ENCODE measurements around the gene SOBP.
A peak's percentile ranks its signal among the peaks of the same experiment; 100 is the strongest.

The SOBP gene

DNA sequence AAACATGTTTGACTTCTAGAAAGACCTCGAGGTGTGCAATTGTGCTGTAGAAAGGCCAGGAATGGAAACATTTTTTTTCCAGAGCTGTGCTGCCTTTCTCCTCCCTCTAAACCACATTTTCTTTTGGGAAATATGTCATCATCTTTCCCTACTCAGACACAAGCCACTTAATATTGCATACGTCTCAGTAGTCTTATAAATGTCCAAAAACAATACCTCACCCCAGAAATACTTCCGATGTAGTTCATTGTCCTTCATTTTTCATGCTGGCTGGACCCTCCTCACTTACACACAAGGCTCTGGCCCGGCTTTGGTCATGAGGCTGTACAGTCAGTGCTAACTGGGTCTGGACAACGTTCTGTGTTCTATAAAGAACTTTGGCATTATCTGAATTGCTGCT lies 207.8 kb downstream of the SOBP start:
- no peaks in the 10 kb centered on the region for H3K27me3 ChIP-seq (ENCODE audit: low read depth)
- no peak for DNase-seq (ENCODE audit: low spot score in 2 of 2)
- no peaks in the 10 kb centered on the region for H3K36me3 ChIP-seq (replicated peaks)
- H3K9me3 ChIP-seq = no peaks in the 10 kb centered on the region
- no peak overlapping the region for H3K4me3 ChIP-seq
- in situ Hi-C loops (cut with MboI; ENCODE audit: low sequenced_read_pairs) = no loop called here
- H3K4me1 ChIP-seq = no peaks in the 10 kb centered on the region

DNA sequence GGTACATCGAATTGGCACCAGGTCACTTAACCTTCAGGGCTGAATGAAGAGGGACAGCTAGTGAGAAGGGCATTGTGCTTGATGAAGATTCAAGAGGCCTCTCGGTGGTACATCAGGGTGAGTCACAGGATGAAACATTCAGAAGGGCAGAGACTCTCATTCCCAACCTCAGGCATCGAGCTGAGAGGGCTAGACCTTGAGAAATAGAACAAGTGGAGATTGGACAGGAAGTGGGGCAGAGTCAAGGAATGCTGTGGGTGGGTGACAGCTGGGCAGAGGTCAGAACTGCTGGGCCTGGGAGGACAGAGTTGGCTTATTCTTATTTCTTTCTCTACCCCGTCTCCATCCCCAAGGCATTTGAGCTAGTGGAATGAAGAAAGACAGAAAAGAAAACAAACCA lies 208.2 kb downstream of the SOBP start:
- no peaks in the 10 kb centered on the region for H3K36me3 ChIP-seq (replicated peaks)
- H3K4me1 ChIP-seq = no peaks in the 10 kb centered on the region
- no peaks in the 10 kb centered on the region for H3K27me3 ChIP-seq (ENCODE audit: low read depth)
- H3K9me3 ChIP-seq = no peaks in the 10 kb centered on the region
- in situ Hi-C loops (cut with MboI; ENCODE audit: low sequenced_read_pairs) = no loop called here
- H3K4me3 ChIP-seq = no peak overlapping the region
- no peak for DNase-seq (ENCODE audit: low spot score in 2 of 2)

DNA sequence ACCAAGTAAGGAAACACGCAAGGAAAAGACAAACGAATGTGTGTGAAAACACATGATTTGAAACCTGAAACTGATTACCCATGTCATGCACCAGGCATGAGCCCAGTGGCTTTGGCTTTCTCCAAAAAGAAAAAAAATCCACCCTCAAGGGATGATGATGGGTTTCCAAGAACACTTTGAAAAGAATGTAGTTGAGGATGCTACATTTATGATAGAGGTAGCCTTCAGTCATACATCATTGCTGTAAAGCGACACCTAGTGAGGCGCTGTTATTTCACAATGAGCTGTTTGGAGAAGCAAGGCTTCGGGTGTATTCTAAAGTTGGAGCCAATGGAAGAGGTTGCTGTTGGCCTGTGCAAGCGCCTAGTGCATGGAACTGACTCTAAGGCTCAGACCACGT lies 209.3 kb downstream of the SOBP start:
- H3K27me3 ChIP-seq (ENCODE audit: low read depth) = no peaks in the 10 kb centered on the region
- peaks cover 3% of the 10 kb centered on the region; the same call in 1 of the 2 replicates for H3K4me1 ChIP-seq
- no peak for DNase-seq (ENCODE audit: low spot score in 2 of 2)
- H3K36me3 ChIP-seq (replicated peaks) = no peaks in the 10 kb centered on the region
- no peak overlapping the region for H3K4me3 ChIP-seq
- H3K9me3 ChIP-seq = no peaks in the 10 kb centered on the region
- in situ Hi-C loops (cut with MboI; ENCODE audit: low sequenced_read_pairs) = no loop called here

DNA sequence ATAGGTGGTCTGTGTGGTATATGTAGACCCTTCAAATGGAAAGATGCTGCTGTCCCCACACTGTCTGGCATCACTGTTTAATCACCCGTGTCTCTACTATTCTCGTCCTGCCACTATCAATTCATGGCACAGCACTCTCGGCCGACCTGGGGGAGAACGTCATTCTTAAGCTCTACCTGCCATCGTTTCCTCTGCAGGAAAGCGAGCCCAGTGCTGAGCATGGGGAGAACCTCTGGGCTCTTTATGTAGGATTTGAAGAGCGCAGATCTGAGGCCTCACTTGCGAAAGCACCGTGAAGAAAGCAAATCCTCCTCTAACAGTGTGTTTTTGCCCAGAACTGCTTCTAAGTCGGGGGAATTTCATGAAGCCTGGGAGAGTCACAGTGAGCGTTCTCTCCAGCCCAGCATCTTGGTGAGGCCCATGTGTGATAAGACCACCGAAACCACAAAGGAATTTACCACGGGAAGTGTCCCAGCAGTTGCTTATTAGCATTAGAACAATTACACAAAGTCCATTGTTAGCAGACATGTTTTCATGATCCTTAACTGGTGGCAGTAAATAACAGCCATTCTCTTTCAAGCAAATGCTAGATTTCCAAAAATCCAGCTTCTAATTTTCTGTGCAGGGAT lies 209.9 kb downstream of the SOBP start:
- H3K9me3 ChIP-seq = no peaks in the 10 kb centered on the region
- DNase-seq (ENCODE audit: low spot score in 2 of 2) = no peak
- H3K27me3 ChIP-seq (ENCODE audit: low read depth) = no peaks in the 10 kb centered on the region
- no peak overlapping the region for H3K4me3 ChIP-seq
- in situ Hi-C loops (cut with MboI; ENCODE audit: low sequenced_read_pairs) = no loop called here
- peaks cover 7% of the 10 kb centered on the region; the same call in 1 of the 2 replicates for H3K4me1 ChIP-seq
- H3K36me3 ChIP-seq (replicated peaks) = no peaks in the 10 kb centered on the region

DNA sequence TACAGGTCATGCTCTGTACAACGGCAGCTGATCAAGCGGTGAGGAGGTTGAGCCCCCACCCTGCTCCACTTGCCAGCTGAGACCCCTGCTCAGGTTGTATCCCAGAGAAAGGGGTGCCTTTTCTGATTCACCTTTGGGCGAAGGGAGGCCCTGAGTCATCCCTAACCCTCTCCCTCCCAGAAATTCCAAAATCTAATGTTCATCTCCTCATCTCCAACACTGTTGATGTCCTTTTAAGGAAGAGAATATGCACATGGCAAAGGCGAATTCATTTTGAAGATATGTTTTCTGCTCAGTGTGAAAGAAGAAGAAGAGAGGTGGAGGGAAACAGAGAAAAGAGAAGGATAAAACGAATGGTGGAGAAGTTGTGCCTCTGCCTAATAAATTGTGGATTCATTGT lies 213.7 kb downstream of the SOBP start:
- DNase-seq (ENCODE audit: low spot score in 2 of 2) = no peak
- in situ Hi-C loops (cut with MboI; ENCODE audit: low sequenced_read_pairs) = no loop called here
- Histone ChIP-seq H3K9me3 (no peaks in the 10 kb centered on the region), H3K4me3 (no peak overlapping the region), H3K36me3 (replicated peaks) (no peaks in the 10 kb centered on the region), H3K27me3 (ENCODE audit: low read depth) (no peaks in the 10 kb centered on the region), H3K4me1 (peaks cover 13% of the 10 kb centered on the region; the same call in 1 of the 2 replicates)

DNA sequence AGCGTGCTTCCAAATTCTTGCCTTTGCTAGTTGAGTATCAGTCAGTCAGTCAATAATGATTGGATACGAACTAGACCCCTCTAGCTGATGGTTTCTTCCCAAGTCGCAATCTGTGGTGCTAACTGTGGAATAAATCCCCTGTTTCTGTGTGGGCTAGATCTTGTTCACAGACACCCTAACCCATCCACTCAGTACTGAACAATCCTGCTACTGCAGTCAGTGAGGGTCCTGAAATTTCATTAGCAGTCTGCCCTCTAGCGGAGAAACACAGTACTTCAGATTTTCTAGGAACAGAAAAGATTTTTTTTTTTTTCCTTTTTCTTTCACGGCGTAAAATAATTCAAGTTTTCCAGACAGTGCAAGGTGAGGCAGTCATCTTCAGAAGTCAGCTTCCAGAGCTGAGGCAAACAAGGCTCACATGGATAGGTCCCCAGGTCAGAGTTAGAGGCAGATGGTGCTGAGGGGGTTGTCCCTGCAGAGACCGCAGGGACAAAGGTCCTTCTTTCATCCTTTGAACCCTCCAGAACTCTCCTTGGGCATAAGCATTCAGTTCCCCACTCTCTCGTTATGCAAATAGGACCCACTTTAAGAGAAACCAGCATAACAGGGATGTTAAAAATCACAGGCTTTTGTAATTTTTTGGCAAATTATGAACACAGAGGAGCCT lies 214.6 kb downstream of the SOBP start:
- H3K9me3 ChIP-seq = no peaks in the 10 kb centered on the region
- H3K4me1 ChIP-seq = peaks cover 13% of the 10 kb centered on the region; the same call in 1 of the 2 replicates
- in situ Hi-C loops (cut with MboI; ENCODE audit: low sequenced_read_pairs) = no loop called here
- DNase-seq (ENCODE audit: low spot score in 2 of 2) = peak; percentile 59 to 71
- H3K27me3 ChIP-seq (ENCODE audit: low read depth) = no peaks in the 10 kb centered on the region
- no peaks in the 10 kb centered on the region for H3K36me3 ChIP-seq (replicated peaks)
- no peak overlapping the region; the same call in 1 of the 2 replicates for H3K4me3 ChIP-seq

DNA sequence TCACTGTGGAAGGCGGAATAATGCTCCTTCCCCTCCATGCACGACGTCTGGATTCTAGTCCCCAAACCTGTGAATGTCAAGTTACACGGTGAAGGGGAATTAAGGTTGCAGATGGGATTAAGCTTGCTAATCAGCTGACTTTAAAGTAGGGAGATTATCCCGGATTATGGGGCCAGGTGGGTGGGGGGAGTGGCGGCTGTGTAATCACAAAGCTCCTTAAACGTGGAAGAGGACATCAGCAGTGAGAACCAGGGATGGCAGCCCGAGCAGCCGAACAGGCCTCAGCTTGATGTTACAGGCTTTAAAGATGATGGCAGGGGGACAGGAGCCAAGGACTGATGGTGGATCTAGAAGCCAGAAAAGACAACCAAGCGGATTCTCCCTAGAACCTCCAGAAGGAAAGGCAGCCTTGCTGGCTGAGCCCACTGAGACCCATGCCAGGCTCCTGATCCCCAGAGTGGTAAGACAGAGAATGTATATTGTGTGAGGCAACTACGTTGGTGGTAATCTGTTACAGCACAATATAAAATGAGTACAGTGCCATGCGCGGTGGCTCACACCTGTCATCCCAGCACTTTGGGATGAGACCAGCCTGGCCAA lies 216.7 kb downstream of the SOBP start:
- Histone ChIP-seq H3K9me3 (no peaks in the 10 kb centered on the region), H3K27me3 (ENCODE audit: low read depth) (no peaks in the 10 kb centered on the region), H3K36me3 (replicated peaks) (no peaks in the 10 kb centered on the region), H3K4me1 (peaks cover 13% of the 10 kb centered on the region; the same call in 1 of the 2 replicates), H3K4me3 (no peak overlapping the region)
- in situ Hi-C loops (cut with MboI; ENCODE audit: low sequenced_read_pairs) = no loop called here
- DNase-seq (ENCODE audit: low spot score in 2 of 2) = peak; percentile 34 to 50

DNA sequence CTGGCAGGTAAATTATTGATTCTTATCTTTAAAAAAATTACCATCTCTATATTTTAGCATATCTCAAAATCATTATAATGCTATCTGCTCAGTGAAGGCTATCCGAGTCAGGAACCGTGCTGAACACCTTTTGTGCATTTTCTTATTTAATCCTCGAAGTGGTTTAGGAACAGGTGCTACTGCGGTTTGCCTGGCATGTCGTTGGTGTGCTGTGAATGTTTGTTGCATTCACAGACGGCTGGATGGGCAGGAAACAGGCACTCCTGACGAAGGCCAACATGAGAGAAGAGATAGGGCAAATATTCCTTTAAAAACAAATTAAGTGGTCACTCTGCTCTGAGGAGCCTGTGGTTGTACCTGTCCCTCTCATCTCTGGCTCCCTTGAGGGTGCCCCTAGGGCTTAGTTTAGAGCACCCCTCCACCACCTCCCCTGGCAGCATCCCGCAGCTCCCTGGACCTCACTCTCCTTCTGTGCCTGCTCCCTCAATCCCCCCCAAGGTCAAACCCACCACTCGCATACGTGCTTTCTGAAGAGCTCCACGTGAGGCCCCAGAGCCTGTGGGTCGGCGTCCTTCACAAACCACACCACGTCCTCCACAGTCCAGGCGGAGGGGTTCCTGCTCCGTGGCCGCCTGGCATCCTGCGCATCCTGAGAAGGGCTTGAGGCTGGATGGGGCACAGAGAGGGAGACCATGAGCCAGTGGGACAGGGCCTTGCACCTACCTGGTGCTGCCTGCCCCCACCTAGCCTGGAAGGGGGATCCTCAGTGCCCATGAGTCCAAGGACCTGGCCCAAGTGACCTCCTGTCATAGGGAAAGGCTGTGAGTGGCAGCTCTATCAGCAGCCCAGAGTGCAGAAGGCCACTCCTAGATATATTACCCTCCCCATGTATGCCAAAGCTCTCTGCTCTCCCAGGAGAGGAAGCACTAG lies 217.7 kb downstream of the SOBP start:
- Histone ChIP-seq H3K4me3 (no peak overlapping the region), H3K36me3 (replicated peaks) (no peaks in the 10 kb centered on the region), H3K27me3 (ENCODE audit: low read depth) (no peaks in the 10 kb centered on the region), H3K9me3 (no peaks in the 10 kb centered on the region), H3K4me1 (peaks cover 13% of the 10 kb centered on the region; the same call in 1 of the 2 replicates)
- DNase-seq (ENCODE audit: low spot score in 2 of 2) = no peak
- in situ Hi-C loops (cut with MboI; ENCODE audit: low sequenced_read_pairs) = no loop called here

DNA sequence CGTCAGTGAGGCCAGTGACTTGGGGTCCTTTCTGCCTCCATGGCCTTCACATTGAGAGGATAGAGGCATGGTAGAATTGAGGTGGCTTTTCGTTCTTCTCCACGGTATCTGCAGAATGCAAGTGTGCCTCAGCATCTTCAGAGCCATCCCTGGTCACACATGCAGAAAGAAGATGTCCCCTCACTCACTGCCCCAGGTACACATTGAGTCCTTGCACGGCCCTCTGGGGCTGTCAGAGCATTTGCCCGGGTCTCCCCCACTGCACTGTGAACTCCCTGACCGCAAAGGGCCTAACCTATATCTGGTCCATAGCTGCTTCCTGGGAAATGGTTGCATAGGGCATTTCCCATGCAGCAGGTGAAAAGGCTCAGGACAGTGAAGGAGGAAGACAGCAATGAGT lies 218.5 kb downstream of the SOBP start:
- no peaks in the 10 kb centered on the region for H3K27me3 ChIP-seq (ENCODE audit: low read depth)
- no peaks in the 10 kb centered on the region for H3K36me3 ChIP-seq (replicated peaks)
- no peak for DNase-seq (ENCODE audit: low spot score in 2 of 2)
- no peaks in the 10 kb centered on the region for H3K9me3 ChIP-seq
- H3K4me1 ChIP-seq = peaks cover 13% of the 10 kb centered on the region; the same call in 1 of the 2 replicates
- H3K4me3 ChIP-seq = no peak overlapping the region
- in situ Hi-C loops (cut with MboI; ENCODE audit: low sequenced_read_pairs) = no loop called here

DNA sequence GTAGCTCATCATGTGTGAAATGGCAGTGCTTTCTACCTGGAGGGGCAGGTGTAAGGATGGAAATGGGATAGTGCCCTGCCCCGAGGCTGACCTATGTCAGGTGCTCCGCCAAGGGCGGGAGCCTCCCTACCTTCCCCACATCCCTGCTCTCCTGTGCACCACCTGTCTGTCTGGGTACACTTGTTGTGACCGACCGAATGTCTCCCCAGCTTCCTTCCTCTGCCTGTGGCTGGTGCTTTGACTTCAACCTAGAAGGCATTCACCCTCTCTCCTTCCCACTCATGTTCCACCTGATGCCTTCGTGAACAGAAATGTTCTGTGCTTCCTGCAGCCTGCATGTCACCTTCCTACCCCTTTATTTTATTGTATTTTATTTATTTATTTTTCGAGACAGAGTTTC lies 219.4 kb downstream of the SOBP start:
- peaks cover 9% of the 10 kb centered on the region; the same call in 1 of the 2 replicates for H3K4me1 ChIP-seq
- no peak overlapping the region for H3K4me3 ChIP-seq
- no peaks in the 10 kb centered on the region for H3K9me3 ChIP-seq
- in situ Hi-C loops (cut with MboI; ENCODE audit: low sequenced_read_pairs) = no loop called here
- no peaks in the 10 kb centered on the region for H3K36me3 ChIP-seq (replicated peaks)
- H3K27me3 ChIP-seq (ENCODE audit: low read depth) = no peaks in the 10 kb centered on the region
- DNase-seq (ENCODE audit: low spot score in 2 of 2) = no peak

Data from HAP-1 (cell line).